ENCODE data around the gene LCLAT1. TPM values are rescaled to one million over a fixed set of nuclear protein-coding genes. Genes with fewer than 3 reads are reported as not detected.

The LCLAT1 gene
- total and polyA plus RNA-seq, 12 donors: 8.0 to 56.4 (median 42.7) TPM

GRCh38 chr2:30514134-30514847, 67.2 kb downstream of the LCLAT1 start:
- DNase-seq (peak in 1 of 2 donors; percentile 77), ATAC-seq (peak; percentile 65 to 93 (median 90))
- TF ChIP-seq, protein P1, sequence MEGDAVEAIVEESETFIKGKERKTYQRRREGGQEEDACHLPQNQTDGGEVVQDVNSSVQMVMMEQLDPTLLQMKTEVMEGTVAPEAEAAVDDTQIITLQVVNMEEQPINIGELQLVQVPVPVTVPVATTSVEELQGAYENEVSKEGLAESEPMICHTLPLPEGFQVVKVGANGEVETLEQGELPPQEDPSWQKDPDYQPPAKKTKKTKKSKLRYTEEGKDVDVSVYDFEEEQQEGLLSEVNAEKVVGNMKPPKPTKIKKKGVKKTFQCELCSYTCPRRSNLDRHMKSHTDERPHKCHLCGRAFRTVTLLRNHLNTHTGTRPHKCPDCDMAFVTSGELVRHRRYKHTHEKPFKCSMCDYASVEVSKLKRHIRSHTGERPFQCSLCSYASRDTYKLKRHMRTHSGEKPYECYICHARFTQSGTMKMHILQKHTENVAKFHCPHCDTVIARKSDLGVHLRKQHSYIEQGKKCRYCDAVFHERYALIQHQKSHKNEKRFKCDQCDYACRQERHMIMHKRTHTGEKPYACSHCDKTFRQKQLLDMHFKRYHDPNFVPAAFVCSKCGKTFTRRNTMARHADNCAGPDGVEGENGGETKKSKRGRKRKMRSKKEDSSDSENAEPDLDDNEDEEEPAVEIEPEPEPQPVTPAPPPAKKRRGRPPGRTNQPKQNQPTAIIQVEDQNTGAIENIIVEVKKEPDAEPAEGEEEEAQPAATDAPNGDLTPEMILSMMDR (IDR thresholded peaks at IDR 0.05): no peak
- peaks cover 0 to 3% (median 0%) of the 10 kb centered on the region in 9 donors for H3K36me3 ChIP-seq
- WGBS, 2 donors: 35 to 41% methylated on average over 2 of the region's 2 CpGs
- H3K27ac ChIP-seq: peak overlapping the region; percentile 20 to 78 (median 58)
- peaks cover 11 to 61% (median 52%) of the 10 kb centered on the region in 9 donors for H3K4me1 ChIP-seq
- H3K27me3 ChIP-seq: no peaks in the 10 kb centered on the region
- intact Hi-C loops (cut with DNase I): loop anchor here in 2 of 10 donors (5.0 kb wide), 2 partner anchors 162 to 282 kb away; partner anchors contain the start of gene LBH (in 1 of the 2)
- H3K9me3 ChIP-seq: peaks cover 0 to 14% (median under 1%) of the 10 kb centered on the region in 11 donors
- no peak overlapping the region for H3K4me3 ChIP-seq

GRCh38 chr2:30514848-30515435, 67.9 kb downstream of the LCLAT1 start:
- Histone ChIP-seq H3K36me3 (peaks cover 0 to 9% (median 6%) of the 10 kb centered on the region in 9 donors), H3K9me3 (peaks cover 0 to 21% (median 4%) of the 10 kb centered on the region in 11 donors), H3K27me3 (no peaks in the 10 kb centered on the region), H3K27ac (peak overlapping the region; percentile 18 to 78 (median 58)), H3K4me3 (no peak overlapping the region), H3K4me1 (peaks cover 11 to 56% (median 48%) of the 10 kb centered on the region in 9 donors)
- TF ChIP-seq, protein P1 (IDR thresholded peaks at IDR 0.05): no peak
- 43 to 64% methylated on average over 4 of the region's 4 CpGs for WGBS, 2 donors
- intact Hi-C loops (cut with DNase I): loop anchor here in 2 of 10 donors (5.0 kb wide), 2 partner anchors 163 to 283 kb away; partner anchors contain the start of gene LBH (in 1 of the 2)
- ATAC-seq: peak in 7 of 8 donors; percentile 11 to 53 (median 24)
- DNase-seq: no peak

DNA sequence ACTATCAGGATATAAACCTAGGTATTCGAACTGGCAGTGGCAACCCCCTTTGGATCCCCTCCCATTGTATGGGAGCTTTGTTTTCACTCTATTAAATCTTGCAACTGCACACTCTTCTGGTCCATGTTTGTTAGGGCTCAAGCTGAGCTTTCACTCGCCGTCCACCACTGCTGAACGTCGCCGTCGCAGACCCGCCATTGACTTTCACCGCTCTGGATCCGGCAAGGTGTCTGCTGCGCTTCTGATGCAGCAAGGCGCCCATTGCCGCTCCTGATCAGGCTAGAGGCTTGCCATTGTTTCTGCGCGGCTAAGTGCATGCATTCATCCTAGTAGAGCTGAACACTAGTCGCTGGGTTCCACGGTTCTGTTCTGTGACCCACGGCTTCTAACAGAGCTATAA, 69.1 kb downstream of the LCLAT1 start:
- Histone ChIP-seq H3K27ac (no peak overlapping the region), H3K4me1 (peaks cover 5 to 45% (median 36%) of the 10 kb centered on the region in 9 donors), H3K36me3 (peaks cover 0 to 19% (median 9%) of the 10 kb centered on the region in 9 donors), H3K9me3 (peaks cover 0 to 22% (median 4%) of the 10 kb centered on the region in 11 donors), H3K27me3 (no peaks in the 10 kb centered on the region), H3K4me3 (no peak overlapping the region)
- WGBS, 2 donors: 89 to 92% methylated on average over 18 of the region's 18 CpGs
- DNase-seq (no peak), ATAC-seq (no peak)
- TF ChIP-seq, protein P1 (IDR thresholded peaks at IDR 0.05): no peak
- intact Hi-C loops (cut with DNase I): no loop called here

- Histone ChIP-seq H3K36me3 (peaks cover 0 to 19% (median 9%) of the 10 kb centered on the region in 9 donors), H3K27me3 (no peaks in the 10 kb centered on the region), H3K4me1 (peaks cover 0 to 10% (median 3%) of the 10 kb centered on the region in 9 donors), H3K27ac (no peak overlapping the region), H3K4me3 (no peak overlapping the region), H3K9me3 (peaks cover 0 to 22% (median 4%) of the 10 kb centered on the region in 11 donors)
- intact Hi-C loops (cut with DNase I): loop anchor here in 2 of 10 donors (2.0 to 10.0 kb wide), 2 partner anchors 93 to 165 kb away; no protein-coding TSS in a partner anchor
- no peak for ATAC-seq
- WGBS, 2 donors: 97 to 99% methylated on average over 16 of the region's 16 CpGs
- TF ChIP-seq, protein P1 (IDR thresholded peaks at IDR 0.05): no peak
- no peak for DNase-seq
These were observed 72.8 kb downstream of the LCLAT1 start for GRCh38 chr2:30519796-30520195.

Data from heart right ventricle (tissue), 16 donors.